ENCODE results near the gene HEATR3.
A peak's percentile ranks its signal among the peaks of the same experiment; 100 is the strongest.

Gene HEATR3

GRCh38 chr16:50092891-50093290 is 27.1 kb downstream of the HEATR3 start:
- H3K79me2 ChIP-seq: no peaks in the 10 kb centered on the region
- H3K9ac ChIP-seq: no peak overlapping the region
- peak overlapping the region; percentile 53 for H3K27ac ChIP-seq
- no peaks in the 10 kb centered on the region for H3K27me3 ChIP-seq (ENCODE audit: control insufficient read depth, insufficient read depth, low read length)
- H3K4me2 ChIP-seq (ENCODE audit: low read length): no peak overlapping the region
- TF ChIP-seq CTCF (IDR thresholded peaks at IDR 0.05): no peak
- H3K36me3 ChIP-seq (ENCODE audit: control insufficient read depth, insufficient read depth, low read length): no peaks in the 10 kb centered on the region
- H2AFZ ChIP-seq: no peak overlapping the region
- H3K4me1 ChIP-seq: no peaks in the 10 kb centered on the region
- H3K9me3 ChIP-seq (ENCODE audit: control insufficient read depth, low read length): no peaks in the 10 kb centered on the region
- no peak overlapping the region for H3K4me3 ChIP-seq (ENCODE audit: low read depth, low read length)

DNA sequence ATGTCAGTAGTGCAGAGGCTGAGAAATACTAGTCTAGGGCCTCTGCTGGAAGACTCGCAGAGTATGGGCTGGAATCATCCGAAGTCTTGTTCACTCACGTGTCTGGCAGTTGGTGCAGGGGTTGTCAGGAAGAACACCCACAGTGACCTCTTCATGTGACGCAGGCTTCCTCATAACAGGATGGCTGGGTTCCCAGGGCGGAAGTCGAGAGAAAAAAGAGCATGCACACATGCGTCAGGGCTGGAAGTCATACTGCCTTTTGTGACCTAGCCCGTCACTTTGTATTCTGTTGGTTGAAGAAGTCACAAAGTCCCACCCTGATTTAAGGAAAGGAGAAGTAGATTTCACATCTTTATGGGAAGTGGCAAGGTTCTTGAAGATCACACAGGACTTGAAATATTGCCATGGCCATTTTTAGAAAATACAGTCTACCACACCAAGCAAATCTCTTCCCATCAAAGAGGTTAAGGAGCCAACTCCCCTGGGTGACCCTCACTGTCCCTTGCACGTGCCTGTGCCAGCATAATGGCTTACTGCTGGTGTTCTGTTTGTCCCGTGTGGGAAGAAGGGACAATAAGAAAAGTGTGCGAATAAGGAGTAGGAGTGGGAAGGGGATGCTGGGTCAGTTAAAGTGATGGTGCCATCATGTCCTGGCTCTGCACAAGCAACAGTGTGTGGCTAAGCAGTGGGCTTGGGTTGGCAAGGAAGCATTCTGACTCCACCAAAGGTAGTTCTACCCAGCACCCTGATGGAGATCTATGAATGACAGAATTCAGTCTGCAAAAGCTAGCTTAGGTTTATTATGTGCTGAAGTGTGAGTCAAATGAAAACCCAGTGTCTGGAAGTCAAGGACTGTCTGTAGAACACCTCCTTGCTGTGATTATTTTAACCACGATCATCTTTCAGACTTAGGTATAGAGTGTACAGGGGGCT is 28.1 kb downstream of the HEATR3 start:
- no peaks in the 10 kb centered on the region for H3K36me3 ChIP-seq (ENCODE audit: control insufficient read depth, insufficient read depth, low read length)
- H3K27me3 ChIP-seq (ENCODE audit: control insufficient read depth, insufficient read depth, low read length): no peaks in the 10 kb centered on the region
- H3K9me3 ChIP-seq (ENCODE audit: control insufficient read depth, low read length): no peaks in the 10 kb centered on the region
- H3K27ac ChIP-seq: peak overlapping the region; percentile 69
- no peak overlapping the region for H2AFZ ChIP-seq
- H3K79me2 ChIP-seq: no peaks in the 10 kb centered on the region
- H3K4me3 ChIP-seq (ENCODE audit: low read depth, low read length): no peak overlapping the region
- no peak overlapping the region for H3K9ac ChIP-seq
- no peak overlapping the region for H3K4me2 ChIP-seq (ENCODE audit: low read length)
- TF ChIP-seq CTCF (IDR thresholded peaks at IDR 0.05): no peak
- no peaks in the 10 kb centered on the region for H3K4me1 ChIP-seq

GRCh38 chr16:50096791-50097190 is 31.0 kb downstream of the HEATR3 start:
- H3K36me3 ChIP-seq (ENCODE audit: control insufficient read depth, insufficient read depth, low read length): no peaks in the 10 kb centered on the region

DNA sequence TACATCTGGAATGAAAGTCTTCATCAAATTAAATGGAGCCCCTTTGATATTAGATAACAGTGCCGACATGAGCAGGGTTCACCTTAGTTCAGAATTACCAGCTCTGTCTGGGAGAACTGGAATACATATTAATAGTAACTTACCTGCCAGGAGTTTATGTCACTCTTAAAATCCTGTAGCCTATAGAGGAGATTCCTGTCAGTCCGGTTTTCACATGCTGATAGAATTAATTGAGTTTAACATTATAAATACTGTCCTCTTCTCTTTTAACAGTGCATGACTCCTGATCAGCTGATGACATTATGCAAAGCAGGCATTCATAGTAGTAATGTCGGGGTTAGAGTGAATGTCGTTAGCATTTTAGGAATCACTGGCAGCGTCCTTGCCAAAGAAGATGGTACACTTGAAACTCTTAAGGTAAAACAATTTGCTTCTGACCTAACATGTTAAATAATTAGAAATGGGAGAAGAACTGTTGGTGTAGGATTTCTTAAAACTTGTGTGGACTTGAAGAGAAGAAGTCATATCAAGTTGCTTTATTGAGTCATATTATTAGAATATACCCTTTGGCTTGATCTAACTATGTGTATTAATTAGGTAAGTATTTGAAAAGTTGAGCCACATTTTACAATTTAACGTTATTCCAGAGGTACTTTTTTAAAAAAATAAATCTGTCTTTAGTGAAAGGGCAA is 34.3 kb downstream of the HEATR3 start:
- Histone ChIP-seq H3K27ac (no peak overlapping the region), H3K9ac (no peak overlapping the region), H3K4me2 (ENCODE audit: low read length) (no peak overlapping the region), H3K9me3 (ENCODE audit: control insufficient read depth, low read length) (no peaks in the 10 kb centered on the region), H3K4me1 (no peaks in the 10 kb centered on the region), H3K36me3 (ENCODE audit: control insufficient read depth, insufficient read depth, low read length) (no peaks in the 10 kb centered on the region), H3K4me3 (ENCODE audit: low read depth, low read length) (no peak overlapping the region), H2AFZ (no peak overlapping the region), H3K27me3 (ENCODE audit: control insufficient read depth, insufficient read depth, low read length) (no peaks in the 10 kb centered on the region), H3K79me2 (no peaks in the 10 kb centered on the region)
- no peak for TF ChIP-seq CTCF (IDR thresholded peaks at IDR 0.05)

More at GRCh38 chr16:50096791-50097190, 31.0 kb downstream of the HEATR3 start:
- Histone ChIP-seq H3K4me1 (no peaks in the 10 kb centered on the region), H2AFZ (no peak overlapping the region), H3K9ac (no peak overlapping the region), H3K79me2 (no peaks in the 10 kb centered on the region), H3K27me3 (ENCODE audit: control insufficient read depth, insufficient read depth, low read length) (no peaks in the 10 kb centered on the region), H3K9me3 (ENCODE audit: control insufficient read depth, low read length) (no peaks in the 10 kb centered on the region), H3K27ac (no peak overlapping the region), H3K4me2 (ENCODE audit: low read length) (no peak overlapping the region), H3K4me3 (ENCODE audit: low read depth, low read length) (no peak overlapping the region)
- TF ChIP-seq CTCF (IDR thresholded peaks at IDR 0.05): no peak
